HG03025 (cell line): ENCODE data around the gene PET100.

Source experiments
- ATAC-seq: cut with Tn5 transposase; IDR thresholded peaks from one replicate; pipeline ENCODE4 v1.9.1; 2021; ENCODE audit warnings: mild to moderate bottlenecking, moderate library complexity; ENCODE audit not compliant: unreplicated experiment, low FRiP score

PET100 gene, protein sequence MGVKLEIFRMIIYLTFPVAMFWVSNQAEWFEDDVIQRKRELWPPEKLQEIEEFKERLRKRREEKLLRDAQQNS

DNA sequence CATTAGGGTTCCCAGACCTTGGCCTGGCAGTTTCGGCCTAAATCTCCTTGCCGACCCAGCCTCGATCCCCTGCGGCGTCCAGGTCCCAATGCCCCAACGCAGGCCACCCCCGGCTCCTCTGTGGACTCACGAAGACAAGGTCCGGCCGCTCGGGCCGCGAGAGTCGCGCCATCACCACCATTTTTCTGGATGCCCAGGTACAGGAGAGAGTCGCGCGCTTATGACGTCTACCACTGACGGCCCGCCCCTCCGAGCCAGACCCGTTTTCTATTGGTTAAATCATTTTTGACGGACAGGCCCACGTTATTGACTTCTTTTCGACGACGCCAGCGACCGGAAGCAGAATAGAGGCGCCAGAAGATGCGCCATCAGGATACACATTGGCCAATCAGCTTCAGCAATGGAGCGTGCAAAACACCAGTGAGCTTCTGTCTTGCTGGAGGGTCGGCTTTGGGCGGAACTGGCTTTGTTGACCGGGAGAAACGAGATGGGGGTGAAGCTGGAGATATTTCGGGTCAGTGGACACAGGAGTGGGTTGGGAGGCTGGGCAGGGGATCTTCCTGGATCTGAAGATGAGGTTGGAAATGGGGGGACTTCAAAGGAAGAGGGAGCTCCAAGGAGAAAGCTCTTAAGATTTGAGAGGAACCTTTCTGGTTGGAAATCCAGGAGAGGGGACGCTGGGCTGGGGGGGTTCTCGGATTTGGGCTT is at the start of gene PET100, which contains the start of gene XAB2:
Gene PET100 (plus strand): TSS at position 447 of the 708 bp plus-strand sequence. CDS start 41 bp downstream, at position 488.
Gene XAB2 (minus strand): TSS at position 199 of the 708 bp plus-strand sequence. CDS start 18 bp downstream, at position 181.
- ATAC-seq: no peak

DNA sequence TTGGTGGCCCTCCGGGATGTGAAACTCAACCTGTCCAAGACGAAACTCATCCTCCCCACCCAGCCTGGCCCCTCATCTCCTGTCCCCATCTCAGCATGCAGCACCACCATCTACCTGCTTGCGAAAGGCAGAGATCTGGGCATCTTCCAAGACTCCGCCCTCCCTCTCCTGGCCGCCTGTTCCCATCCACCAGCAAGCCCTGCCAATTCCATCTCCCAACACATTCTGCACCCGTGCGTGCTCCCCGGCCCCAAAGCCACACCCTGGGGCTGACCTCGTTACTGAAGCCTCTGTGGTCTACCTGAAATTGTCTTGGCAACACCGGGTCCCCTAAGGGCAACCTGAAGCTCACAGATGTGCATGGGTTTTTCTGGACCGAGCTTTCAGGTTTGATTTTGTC is 47.1 kb upstream of the PET100 start:
- ATAC-seq: no peak

DNA sequence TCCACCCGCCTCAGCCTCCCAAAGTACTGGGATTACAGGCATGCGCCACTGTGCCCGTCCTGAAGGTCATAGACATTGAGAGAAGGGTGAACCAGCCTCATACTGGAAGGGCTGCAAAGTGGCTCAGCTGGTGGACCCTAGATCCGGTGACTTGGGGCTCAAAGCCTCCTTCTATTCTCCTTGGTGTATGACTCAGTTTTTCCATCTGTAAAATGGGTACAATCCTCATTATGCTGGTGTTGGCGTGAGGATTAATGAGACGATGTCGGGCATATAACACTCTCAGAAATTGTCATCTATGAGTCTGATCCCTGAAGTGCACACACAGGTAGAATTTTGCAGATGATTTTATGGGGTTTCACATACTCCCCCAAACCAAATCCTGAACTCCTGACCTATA is 39.8 kb upstream of the PET100 start:
- no peak for ATAC-seq

DNA sequence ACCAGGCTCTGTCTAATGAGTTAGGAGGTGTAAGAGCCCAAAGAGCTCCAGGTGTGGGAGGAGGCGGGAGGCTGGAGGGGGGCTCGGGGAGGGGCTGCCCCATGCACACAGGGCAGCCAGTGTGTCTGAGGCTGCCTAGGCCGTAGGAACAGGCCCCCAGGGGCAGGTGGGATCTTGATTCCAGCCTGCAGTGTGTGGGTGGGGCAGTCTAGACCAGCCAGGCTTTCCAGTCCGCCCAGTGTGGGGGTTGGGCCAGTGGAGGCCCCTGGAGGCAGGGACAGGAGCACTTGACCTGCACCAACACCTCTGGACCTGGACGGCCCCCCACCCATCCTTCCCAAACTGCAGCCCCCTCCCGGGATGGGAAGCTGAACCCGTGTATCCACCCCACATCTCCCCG is 39.3 kb upstream of the PET100 start:
- no peak for ATAC-seq

DNA sequence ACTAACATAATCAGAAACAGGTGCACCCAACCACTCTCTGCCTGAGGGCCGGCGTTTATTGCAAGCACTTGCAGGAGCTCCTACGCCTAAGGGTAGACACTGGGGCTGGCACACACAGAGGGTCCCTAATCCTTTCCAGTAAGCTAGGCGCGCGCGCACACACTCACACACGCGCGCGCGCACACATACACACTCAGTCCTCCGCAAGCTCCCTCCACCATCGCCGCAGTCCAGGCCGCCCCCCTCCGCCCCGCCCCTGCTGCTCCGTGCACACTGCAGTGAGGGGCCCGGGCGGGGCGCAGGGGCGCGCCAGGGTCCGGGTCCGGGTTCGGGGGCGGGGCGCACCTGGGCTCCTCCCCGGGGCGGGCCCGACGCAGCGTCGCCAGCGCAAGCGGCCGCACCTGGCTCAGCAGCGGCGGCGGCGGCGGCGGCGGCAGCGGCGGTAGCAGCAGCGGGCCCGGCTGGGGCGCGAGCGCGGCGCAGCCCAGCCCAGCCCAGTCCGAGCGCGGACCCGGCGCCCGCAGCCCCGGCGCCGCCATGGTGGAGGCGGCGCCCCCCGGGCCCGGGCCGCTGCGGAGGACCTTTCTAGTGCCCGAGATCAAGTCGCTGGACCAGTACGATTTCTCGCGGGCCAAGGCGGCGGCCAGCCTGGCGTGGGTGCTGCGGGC is 34.0 kb upstream of the PET100 start, which contains the start of gene CAMSAP3:
Gene CAMSAP3 (plus strand): TSS at position 398 of the 668 bp plus-strand sequence. CDS start 140 bp downstream, at position 538.
- ATAC-seq: no peak

DNA sequence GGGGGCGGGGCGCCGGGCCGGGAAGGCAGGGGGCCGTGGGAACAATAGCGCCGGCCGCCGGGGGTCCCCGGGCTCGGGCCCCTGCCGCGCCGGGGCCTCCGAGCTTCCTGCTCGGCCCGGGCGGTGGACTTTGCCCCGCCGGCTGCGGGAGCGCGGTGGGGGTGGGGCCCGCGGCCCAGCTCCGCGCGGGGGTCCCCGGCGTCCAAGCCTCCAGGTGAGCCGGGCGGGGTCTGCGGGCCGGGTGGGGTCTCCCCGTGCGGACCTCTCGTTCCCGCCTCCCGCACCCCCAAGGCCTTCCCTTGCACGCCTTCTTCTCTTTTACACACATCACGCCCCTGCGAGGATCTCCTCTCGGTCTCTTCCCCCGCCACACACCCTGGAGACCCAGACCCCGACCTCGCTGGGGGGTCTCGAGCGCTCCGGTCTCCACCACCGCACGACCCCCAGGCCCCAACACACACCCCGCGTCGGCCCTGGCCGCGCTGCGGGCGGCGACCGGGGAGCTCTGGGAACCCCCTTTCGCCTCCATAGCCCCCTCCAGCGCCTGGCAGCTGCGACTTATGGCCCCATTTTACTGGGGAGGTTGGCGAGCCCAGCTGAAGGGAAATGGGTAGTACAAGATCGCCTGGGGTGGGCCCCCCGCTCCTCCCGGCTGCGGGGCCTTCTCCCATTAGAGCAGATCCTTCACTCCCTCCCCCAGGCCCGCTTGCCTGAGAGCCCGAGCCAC is 33.2 kb upstream of the PET100 start:
- ATAC-seq: no peak

DNA sequence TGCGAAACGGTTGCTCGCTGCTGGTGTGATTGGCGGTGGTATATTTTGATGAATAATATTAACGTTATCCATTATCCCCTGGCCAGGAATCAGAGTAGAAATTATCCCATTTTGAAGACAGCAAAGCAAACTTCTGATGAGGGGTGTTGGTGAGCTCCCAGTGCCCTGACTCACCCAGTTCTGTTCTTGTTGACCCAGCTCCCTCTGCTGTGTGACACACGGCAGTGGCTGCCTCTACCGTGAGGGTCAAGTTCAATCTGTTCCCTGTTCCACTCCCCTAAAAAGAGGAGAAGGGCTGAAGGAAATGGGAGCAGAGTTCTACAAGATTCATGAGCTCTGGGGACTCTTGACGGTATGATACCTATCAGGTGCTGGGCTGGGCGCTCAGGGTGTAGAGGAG is 31.9 kb upstream of the PET100 start:
- ATAC-seq: no peak

DNA sequence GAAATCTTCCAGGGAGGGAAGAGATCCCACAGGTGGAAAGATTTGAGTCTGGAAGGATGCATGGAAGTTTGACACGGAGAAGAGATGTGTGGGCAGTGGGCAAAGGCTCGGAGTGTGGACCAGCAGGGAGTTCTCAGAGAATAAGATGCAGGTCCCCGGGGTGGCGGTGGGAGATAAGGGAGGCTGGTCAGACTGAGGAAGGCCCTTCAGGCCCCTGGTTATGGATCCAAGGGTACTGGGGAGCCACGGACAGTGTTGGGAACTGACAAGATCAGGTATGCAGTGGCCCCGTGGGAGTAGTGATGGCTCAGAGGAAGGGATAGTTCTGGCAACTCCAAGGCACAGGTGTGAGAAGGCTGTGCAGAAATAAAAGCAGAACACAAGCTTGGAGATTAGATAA is 31.4 kb upstream of the PET100 start:
- no peak for ATAC-seq

DNA sequence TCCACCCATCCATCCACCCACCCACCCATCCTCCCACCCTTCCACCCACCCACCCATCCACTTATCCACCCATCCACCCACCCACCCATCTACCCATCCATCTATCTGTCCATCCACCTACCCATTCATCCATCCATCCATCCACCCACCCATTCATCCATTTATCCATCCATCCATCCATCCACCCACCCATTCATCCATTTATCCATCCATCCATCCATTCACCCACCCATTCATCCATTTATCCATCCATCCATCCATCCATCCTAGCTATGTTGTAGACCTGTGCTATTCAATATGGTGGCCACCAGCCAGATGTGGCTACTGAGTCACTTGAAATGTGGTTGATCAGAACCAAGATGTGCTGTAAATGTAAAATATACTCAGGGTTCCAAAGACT is 28.9 kb upstream of the PET100 start:
- ATAC-seq: no peak

DNA sequence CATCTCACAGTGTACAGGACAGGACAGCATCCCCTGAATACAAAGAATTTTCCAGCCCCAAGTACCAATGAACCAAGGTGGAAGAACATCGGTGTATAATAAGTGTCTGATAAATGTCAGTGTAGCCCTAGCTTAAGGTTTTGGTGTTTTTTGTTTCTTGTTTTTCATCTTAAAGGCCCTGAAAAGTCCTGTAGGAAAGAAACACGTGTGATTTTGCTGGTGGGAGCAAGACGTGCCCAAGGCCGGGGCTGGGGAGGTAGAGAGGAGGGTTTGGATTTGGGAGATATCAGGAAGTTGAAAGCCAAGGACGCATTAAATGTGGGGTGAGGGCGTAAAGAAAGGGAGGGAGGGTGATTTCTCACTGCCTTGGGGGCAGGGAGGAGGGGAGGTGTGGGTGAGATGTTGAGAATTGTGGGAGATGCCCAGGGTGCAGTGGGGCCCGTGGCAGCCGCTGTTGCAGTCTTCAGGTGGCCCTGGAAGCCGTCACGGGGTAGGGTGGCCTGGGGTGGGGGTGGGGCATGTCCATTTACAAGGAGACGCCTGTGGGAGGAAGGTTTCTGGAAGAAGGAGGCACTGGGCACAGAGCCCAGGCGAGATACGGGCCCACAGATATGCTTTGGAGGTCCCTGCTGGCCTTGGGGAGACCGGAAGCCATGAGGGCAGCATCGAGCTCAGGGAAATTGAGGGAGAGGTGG is 27.2 kb upstream of the PET100 start:
- no peak for ATAC-seq

DNA sequence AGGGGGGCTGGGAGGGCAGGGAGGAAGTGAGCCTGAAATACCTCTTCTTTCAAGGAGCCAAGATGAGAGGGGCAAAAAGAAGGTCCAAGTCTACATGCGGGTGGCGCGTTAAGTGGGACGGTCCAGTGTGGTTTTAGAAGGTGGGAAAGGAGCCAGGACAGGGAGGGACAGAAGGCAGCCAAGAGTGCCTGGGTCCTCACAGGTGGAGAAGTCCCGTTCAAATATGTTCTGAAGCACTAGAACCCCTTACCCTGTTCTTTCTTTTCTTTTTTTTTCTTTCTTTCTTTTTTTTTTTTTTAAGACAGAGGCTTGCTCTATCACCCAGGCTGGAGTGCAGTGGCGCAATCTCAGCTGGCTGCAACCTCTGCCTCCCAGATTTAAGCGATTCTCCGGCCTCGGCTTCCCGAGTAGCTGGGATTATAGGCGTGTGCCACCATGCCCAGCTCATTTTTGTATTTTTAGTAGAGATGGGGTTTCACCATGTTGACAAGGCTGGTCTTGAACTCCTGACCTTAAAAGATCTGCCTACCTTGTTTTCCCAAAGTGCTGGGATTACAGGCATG is 26.6 kb upstream of the PET100 start:
- no peak for ATAC-seq

DNA sequence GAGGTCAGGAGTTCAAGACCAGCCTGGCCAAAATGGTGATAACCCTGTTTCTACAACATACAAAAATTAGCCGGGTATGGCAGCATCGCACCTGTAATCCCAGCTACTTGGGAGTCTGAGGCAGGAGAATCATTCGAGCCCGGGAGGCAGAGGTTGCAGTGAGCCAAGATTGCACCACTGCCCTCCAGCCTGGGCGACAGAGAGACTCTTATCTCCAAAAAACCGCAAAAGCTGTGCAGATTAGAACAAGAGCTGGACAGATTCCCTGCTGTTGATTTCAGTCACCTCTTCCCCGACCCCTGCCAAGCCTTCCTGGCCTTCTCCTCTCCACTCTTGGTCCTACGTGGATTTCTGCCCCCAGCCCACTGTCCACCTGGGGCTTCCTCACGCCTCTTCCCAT is 25.7 kb upstream of the PET100 start:
- no peak for ATAC-seq

DNA sequence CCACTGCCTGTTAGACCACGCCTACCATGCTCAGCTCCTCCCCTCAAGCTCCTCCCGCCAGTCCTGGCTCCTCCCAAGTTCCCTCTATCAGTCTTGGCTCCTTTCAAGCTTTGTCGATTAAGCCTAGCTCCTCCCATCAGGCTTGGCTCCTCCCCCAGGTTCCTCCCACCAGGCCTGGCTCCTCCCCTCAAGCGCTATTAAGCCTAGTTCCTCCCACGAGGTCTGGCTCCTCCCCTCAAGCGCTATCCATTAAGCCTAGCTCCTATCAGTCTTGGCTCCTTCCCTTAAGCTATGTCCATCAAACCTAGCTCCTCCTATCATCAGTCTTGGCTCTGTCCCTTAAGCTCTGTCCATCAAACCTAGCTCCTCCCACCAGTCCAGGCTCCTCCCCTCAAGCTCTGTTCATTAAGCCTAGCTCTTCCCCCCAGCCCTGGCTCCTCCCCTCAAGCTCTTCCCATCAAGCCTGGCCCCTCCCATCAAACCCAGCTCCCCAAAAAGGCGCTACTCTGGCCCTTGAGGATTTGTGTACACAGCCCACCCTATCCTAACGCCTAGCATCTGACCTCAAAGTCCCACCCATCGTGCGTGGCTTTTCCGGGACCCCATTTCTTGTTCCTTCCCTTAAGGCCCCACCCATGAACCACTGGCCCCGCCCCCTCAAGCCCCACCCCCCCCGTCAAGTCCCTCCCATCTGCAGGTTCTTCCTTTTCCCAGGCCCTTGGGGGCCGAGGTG is 23.9 kb upstream of the PET100 start:
- no peak for ATAC-seq

DNA sequence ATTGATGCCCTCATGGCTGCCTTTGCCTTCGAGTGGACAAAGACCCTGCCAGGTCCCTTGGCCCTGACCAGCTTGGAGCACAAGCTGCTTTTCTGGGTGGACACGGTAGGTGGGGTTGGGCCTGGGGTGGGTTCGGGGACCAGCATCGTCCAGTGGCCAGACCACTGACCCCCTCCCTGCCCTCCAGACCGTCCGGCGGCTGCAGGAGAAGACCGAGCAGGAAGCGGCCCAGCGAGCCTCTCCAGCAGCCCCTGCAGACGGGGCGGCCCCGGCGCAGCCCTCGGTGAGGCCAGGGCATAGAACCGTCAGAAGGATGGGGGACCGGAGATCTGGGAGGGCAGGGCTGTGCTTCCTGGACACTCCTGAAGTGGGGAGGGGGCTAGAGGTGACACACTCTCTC is 23.3 kb upstream of the PET100 start:
- ATAC-seq: no peak

DNA sequence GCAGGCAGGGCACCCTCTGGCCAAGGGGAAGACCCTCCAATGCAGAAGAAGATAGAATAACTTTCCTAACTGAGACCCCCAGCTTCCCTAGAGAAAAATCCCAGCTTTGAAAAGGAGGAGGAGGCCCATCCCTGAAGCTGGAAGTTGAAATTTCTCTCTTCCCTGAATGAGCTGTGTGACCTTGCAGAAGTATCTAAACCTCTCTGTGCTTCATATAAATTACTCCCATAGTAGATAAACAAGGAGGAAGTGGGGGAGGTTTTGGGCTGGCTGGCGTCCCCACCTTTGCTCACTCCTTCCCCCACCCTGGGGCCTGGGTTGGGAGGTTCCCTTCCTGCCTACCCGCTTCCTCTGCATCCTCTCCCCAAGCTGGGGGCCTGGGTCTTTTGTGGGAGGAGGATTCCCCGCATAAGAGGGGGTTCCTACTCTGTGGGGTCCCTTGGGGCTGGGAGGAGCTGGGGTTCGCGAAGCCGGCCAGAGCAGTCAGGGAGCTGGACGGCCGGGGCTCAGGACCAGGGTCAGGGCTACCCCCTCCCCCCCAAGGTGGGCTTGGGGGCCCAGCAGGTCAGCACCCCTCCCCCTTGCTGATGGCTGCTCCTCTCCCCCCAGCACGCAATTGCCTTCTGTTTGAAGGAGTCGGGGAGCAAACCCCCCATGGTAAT is 22.2 kb upstream of the PET100 start:
- ATAC-seq: no peak

DNA sequence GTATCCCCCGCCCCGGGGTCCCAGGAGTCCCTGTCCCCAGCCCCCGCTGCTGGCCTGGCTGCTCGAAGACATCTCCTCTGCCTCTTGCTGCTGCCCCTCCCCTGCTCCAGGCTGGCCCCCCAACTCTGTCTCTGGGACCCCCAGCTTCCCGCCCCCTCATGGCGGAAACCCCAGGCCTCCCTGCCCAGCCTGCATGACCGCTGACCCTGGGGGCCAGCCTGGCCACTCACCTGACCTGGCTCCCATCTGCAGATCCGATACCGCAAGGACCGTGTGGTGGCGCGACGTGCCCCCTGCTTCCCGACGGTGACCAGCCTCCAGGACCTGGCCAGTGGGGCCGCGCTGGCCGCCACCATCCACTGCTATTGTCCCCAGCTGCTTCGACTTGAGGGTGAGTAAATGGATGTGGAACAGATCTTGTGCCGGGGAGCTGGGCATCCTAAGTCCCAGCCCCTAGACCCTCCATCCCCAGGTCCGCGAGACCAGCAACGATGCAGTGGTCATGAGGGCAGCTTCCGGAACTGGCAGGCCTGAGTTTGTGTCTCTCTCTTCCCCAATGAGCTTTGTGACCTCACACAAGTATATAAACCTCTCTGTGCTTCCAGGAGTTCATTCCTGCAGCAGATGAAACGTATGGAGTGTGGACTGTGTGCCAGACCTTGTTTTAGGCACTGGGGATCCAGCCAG is 21.6 kb upstream of the PET100 start:
- ATAC-seq: no peak

DNA sequence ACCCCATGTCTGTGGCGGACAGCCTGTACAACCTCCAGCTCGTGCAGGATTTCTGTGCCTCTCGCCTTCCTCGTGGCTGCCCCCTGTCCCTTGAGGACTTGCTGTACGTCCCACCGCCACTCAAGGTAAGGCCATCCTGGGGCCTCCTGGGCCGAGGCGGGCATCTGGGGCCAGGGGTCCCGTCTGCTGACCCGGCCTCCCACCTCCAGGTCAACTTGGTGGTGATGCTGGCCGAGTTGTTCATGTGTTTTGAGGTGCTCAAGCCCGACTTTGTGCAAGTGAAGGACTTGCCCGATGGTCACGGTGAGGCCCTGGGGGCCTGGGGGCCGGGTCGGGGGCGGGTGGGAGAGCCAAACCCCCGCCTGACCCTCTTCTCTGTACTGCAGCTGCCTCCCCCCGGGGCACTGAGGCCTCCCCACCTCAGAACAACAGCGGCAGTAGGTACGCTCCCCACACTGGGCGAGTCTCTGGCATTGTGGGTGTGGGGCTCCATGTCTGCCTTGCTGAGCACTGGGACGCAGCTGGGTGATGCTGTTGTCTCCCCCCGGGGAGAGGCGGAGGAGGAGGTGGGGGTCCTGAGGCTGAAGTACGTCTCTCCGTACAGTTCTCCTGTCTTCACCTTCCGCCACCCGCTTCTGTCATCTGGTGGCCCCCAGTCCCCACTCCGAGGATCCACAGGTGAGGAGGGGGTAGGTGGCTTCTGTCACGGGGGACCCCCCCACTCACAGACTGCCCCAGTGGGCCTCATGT is 18.9 kb upstream of the PET100 start:
- ATAC-seq: no peak
